Ectodermal cell (in vitro differentiated cells): ENCODE results near the gene MMP11.
A peak's percentile ranks its signal among the peaks of the same experiment; 100 is the strongest.

Experiments
- H3K27ac ChIP-seq: 2 replicates; pipeline ENCODE4 v1.7.0; 2013; ENCODE audit warnings: mild to moderate bottlenecking, low read depth, low read length; ENCODE audit not compliant: insufficient read depth, poor library complexity, severe bottlenecking
- H3K27me3 ChIP-seq: 2 replicates; pipeline ENCODE4 v1.7.0; 2013; ENCODE audit warnings: mild to moderate bottlenecking, low read length; ENCODE audit not compliant: insufficient read depth, control insufficient read depth, poor library complexity, severe bottlenecking
- H3K36me3 ChIP-seq: one replicate; pipeline ENCODE4 v1.7.0; 2013; ENCODE audit warnings: low read length; ENCODE audit not compliant: control insufficient read depth, insufficient read depth
- H3K4me1 ChIP-seq: one replicate; pipeline ENCODE4 v1.7.0; 2013; ENCODE audit warnings: low read length; ENCODE audit not compliant: control insufficient read depth, insufficient read depth
- H3K4me3 ChIP-seq: 2 replicates; pipeline ENCODE4 v1.7.0; 2013; ENCODE audit warnings: low read depth, low read length, control low read depth; ENCODE audit not compliant: insufficient read depth
- H3K9me3 ChIP-seq: 2 replicates; pipeline ENCODE4 v1.7.0; 2013; ENCODE audit warnings: mild to moderate bottlenecking, low read length, moderate library complexity; ENCODE audit not compliant: control insufficient read depth
- WGBS, 2 experiments: methylation state at CpG; one replicate each; pipeline ENCODE4 v1.1.7; 2013; ENCODE audit warnings: missing lambda C conversion rate in 2 of 2; 5-methylcytosine and 5-hydroxymethylcytosine counted together

Gene MMP11

DNA sequence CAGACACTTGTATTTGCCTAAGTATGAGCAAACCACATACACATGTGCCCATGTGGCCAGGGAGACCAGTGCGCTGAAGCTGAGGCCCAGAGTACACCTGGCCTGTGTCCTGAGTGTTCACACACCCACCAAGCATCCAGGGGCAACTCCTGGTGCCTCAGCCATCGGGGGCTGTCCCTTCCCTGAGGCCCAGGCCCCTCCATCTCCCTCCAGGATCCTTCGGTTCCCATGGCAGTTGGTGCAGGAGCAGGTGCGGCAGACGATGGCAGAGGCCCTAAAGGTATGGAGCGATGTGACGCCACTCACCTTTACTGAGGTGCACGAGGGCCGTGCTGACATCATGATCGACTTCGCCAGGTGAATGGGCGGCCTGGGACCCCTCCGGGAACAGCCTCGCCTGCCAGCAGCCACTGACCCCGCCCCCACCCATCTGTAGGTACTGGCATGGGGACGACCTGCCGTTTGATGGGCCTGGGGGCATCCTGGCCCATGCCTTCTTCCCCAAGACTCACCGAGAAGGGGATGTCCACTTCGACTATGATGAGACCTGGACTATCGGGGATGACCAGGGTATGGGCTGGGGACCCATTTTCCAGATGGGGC, 7.6 kb downstream of the MMP11 start:
- H3K27me3 ChIP-seq = no peaks in the 10 kb centered on the region
- no peak overlapping the region for H3K4me3 ChIP-seq
- 89% methylated on average over 20 of the region's 20 CpGs for WGBS, 2 experiments
- no peaks in the 10 kb centered on the region for H3K4me1 ChIP-seq
- no peak overlapping the region for H3K27ac ChIP-seq
- H3K9me3 ChIP-seq = no peaks in the 10 kb centered on the region
- H3K36me3 ChIP-seq = no peaks in the 10 kb centered on the region

DNA sequence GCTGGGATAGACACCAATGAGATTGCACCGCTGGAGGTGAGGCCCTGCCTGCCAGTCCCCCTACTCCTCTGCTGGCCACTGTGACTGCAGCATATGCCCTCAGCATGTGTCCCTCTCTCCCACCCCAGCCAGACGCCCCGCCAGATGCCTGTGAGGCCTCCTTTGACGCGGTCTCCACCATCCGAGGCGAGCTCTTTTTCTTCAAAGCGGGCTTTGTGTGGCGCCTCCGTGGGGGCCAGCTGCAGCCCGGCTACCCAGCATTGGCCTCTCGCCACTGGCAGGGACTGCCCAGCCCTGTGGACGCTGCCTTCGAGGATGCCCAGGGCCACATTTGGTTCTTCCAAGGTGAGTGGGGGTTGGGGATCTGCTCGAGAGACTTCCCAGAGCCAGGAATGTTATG, 8.4 kb downstream of the MMP11 start:
- no peaks in the 10 kb centered on the region for H3K9me3 ChIP-seq
- H3K4me1 ChIP-seq = peaks cover 1% of the 10 kb centered on the region
- H3K27me3 ChIP-seq = no peaks in the 10 kb centered on the region
- no peaks in the 10 kb centered on the region for H3K36me3 ChIP-seq
- WGBS, 2 experiments = 86 to 88% methylated on average over 15 of the region's 15 CpGs
- no peak overlapping the region for H3K27ac ChIP-seq
- no peak overlapping the region for H3K4me3 ChIP-seq

DNA sequence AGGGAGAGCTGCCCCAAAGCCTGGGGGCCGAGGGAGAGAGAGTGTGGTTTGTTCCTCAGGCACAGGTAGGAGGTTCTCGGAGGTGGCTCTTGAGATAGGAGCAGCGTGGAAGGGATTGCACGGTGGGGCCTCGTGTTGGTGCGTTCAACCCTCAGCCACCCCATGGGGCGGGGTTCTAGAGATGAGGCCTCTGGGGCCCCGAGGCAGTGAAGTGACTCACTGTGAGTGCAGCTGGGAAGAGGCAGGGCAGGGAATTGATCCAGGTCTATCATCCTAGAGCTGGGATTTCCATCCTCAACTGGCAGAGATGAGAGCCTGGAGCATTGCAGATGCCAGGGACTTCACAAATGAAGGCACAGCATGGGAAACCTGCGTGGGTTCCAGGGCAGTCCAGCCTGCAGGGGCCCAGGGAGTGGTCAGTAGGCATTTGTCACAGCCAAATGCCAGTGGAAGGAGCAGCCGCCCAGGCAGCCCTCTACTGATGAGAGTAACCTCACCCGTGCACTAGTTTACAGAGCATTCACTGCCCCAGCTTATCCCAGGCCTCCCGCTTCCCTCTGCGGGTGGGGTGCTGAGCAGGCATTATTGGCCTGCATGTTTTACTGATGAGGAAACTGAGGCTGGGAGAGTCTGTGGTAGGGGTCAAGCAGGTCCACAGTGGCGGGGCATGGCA, 9.0 kb downstream of the MMP11 start:
- Histone ChIP-seq H3K27ac (no peak overlapping the region), H3K36me3 (no peaks in the 10 kb centered on the region), H3K27me3 (no peaks in the 10 kb centered on the region), H3K9me3 (no peaks in the 10 kb centered on the region), H3K4me3 (no peak overlapping the region), H3K4me1 (peaks cover 4% of the 10 kb centered on the region)
- 88% methylated on average over 14 of the region's 14 CpGs for WGBS, 2 experiments

DNA sequence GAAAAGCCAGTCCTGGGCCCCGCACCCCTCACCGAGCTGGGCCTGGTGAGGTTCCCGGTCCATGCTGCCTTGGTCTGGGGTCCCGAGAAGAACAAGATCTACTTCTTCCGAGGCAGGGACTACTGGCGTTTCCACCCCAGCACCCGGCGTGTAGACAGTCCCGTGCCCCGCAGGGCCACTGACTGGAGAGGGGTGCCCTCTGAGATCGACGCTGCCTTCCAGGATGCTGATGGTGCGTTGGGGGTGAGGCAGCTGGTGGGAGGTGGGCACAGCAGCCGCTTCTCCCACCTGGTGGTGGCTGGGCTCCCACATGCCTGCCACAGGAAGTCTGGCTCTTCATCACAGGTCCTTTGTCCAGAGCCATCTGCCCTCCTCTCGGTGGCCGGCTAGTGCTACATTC, 9.6 kb downstream of the MMP11 start:
- Histone ChIP-seq H3K9me3 (no peaks in the 10 kb centered on the region), H3K27me3 (no peaks in the 10 kb centered on the region), H3K27ac (no peak overlapping the region), H3K36me3 (no peaks in the 10 kb centered on the region), H3K4me1 (peaks cover 4% of the 10 kb centered on the region), H3K4me3 (no peak overlapping the region)
- WGBS, 2 experiments = 94 to 96% methylated on average over 16 of the region's 16 CpGs

DNA sequence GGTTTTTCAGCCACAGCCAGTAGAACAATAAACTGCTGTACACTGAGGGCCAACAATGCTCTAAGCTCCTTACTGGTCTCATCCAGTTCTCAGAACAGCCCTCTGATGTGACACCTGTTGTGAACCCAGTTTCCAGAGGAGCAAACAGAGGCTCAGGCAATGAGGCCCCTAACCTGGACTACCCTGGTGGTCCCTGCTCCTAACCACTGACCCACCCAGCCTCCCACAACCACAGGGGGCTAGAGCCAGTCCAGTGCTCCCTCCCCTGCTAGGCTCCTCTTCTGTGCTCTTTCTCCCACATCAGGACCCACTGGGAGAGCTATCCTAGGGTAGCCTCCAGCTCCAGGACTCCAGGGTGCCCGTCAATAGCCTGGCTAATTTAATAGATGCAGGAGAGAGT, 10.1 kb downstream of the MMP11 start:
- WGBS, 2 experiments = 89 to 92% methylated on average over 1 of the region's 1 CpG
- no peaks in the 10 kb centered on the region for H3K27me3 ChIP-seq
- H3K4me1 ChIP-seq = peaks cover 4% of the 10 kb centered on the region
- no peaks in the 10 kb centered on the region for H3K36me3 ChIP-seq
- H3K4me3 ChIP-seq = no peak overlapping the region
- H3K27ac ChIP-seq = no peak overlapping the region
- H3K9me3 ChIP-seq = no peaks in the 10 kb centered on the region

DNA sequence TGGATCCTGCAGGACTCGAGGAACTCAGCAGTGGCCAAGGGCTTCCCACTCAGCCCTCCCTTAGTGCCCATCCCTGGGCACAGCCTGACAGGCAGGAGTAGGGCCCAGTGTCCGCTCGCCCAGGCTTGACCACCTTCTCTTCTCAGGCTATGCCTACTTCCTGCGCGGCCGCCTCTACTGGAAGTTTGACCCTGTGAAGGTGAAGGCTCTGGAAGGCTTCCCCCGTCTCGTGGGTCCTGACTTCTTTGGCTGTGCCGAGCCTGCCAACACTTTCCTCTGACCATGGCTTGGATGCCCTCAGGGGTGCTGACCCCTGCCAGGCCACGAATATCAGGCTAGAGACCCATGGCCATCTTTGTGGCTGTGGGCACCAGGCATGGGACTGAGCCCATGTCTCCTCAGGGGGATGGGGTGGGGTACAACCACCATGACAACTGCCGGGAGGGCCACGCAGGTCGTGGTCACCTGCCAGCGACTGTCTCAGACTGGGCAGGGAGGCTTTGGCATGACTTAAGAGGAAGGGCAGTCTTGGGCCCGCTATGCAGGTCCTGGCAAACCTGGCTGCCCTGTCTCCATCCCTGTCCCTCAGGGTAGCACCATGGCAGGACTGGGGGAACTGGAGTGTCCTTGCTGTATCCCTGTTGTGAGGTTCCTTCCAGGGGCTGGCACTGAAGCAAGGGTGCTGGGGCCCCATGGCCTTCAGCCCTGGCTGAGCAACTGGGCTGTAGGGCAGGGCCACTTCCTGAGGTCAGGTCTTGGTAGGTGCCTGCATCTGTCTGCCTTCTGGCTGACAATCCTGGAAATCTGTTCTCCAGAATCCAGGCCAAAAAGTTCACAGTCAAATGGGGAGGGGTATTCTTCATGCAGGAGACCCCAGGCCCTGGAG, 10.9 kb downstream of the MMP11 start:
- no peak overlapping the region for H3K4me3 ChIP-seq
- WGBS, 2 experiments = 86 to 88% methylated on average over 15 of the region's 15 CpGs
- peaks cover 5% of the 10 kb centered on the region for H3K4me1 ChIP-seq
- H3K27me3 ChIP-seq = no peaks in the 10 kb centered on the region
- no peaks in the 10 kb centered on the region for H3K36me3 ChIP-seq
- no peaks in the 10 kb centered on the region for H3K9me3 ChIP-seq
- H3K27ac ChIP-seq = no peak overlapping the region

DNA sequence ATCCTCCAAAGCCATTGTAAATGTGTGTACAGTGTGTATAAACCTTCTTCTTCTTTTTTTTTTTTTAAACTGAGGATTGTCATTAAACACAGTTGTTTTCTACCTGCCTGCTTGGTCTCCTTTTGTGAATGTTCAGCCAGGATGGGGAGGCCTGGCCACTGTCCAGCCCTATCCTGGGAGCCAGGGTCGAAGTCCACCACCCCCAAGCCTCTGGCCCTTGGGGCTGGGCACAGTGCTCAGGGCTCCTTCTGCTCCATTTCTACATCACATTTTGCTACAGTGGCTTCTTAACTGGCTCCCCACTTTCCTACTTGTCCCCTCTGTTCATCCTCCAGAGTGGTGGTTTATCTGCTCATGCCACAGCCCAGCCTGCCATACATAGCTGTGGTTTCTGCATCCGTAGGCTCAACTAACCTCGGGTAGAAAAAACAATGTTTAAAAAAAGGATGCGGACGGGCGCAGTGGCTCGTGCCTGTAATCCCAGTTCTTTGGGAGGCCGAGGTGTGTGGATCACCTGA, 11.6 kb downstream of the MMP11 start:
- Histone ChIP-seq H3K27ac (no peak overlapping the region), H3K4me3 (no peak overlapping the region)
- 90 to 93% methylated on average over 8 of the region's 8 CpGs for WGBS, 2 experiments

DNA sequence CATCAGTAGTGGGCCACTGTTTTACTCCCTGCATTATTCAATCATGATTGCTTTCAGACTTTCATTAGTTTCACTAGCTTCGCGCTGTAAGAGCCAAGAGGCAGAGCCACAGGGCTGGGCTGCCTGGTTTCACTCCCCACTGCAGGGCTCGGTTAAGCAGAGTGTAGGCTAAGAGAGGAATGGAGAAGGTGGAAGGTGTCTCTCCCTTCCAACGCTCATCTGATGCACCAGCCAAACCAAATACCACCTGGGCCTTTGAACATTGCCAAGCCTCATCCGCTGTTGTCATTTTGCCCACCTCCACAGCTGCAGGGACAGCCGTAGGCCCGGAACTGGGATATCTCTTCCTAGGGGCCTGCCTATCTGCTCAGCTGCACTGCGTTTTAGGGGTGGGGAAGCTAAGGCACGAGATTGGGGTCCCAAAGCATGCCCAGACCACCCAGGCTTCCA, 13.6 kb downstream of the MMP11 start:
- WGBS, 2 experiments = 83 to 87% methylated on average over 9 of the region's 9 CpGs
- H3K27ac ChIP-seq = peak overlapping the region; percentile 100
- H3K4me3 ChIP-seq = peak overlapping the region; percentile 93
- no peaks in the 10 kb centered on the region for H3K27me3 ChIP-seq
- no peaks in the 10 kb centered on the region for H3K36me3 ChIP-seq
- H3K4me1 ChIP-seq = peaks cover 12% of the 10 kb centered on the region
- H3K9me3 ChIP-seq = no peaks in the 10 kb centered on the region

More for the DNA sequence above, 11.6 kb downstream of the MMP11 start:
- Histone ChIP-seq H3K9me3 (no peaks in the 10 kb centered on the region), H3K36me3 (no peaks in the 10 kb centered on the region), H3K4me1 (peaks cover 12% of the 10 kb centered on the region), H3K27me3 (no peaks in the 10 kb centered on the region)

DNA sequence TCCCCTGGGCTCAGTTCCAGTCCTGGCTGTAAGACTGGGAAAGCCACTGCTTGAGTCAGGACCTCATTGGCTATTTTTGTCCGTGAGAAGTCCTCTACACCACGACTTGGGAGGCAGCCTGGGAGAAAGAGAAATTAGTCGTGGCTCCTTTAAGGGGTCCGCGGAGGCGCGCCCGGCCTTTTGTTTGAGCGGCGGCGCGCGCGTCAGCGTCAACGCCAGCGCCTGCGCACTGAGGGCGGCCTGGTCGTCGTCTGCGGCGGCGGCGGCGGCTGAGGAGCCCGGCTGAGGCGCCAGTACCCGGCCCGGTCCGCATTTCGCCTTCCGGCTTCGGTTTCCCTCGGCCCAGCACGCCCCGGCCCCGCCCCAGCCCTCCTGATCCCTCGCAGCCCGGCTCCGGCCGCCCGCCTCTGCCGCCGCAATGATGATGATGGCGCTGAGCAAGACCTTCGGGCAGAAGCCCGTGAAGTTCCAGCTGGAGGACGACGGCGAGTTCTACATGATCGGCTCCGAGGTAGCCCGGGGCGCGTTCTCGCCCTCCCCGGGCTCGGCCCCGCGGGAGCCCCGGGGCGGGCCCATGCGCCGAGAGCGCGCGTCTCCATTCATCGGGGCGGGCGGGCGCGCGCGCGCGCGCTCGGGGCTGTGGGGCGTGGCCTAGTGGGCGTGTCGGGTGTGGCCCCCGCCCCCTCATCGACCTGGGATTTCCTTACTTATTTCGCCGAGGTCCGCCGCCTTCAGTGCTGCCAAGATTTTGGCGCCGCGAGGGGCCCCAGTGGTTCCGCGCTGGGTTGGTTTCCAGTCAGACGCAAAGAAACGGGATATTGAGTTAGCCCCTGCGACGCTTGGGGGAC, 14.3 kb downstream of the MMP11 start, which contains the start of gene SMARCB1:
SMARCB1 (plus strand) TSS at position 215 of the 848 bp plus-strand sequence; CDS start at position 419, 204 bp downstream.
- H3K9me3 ChIP-seq = no peaks in the 10 kb centered on the region
- no peaks in the 10 kb centered on the region for H3K27me3 ChIP-seq
- peaks cover 12% of the 10 kb centered on the region for H3K4me1 ChIP-seq
- peak within 1 kb of the TSS; percentile 93 for H3K4me3 ChIP-seq
- peaks cover 3% of the 10 kb centered on the region for H3K36me3 ChIP-seq
- WGBS, 2 experiments = 0% methylated on average over 97 of the region's 97 CpGs
- peak within 1 kb of the TSS; percentile 100 for H3K27ac ChIP-seq
